Activated B cell treated with CpG ODN at 0.5 μM for 24 hours (primary cell): ENCODE data around the gene BSN. TPM values are rescaled to one million over a fixed set of nuclear protein-coding genes. Genes with fewer than 3 reads are reported as not detected.

Source experiments
- ATAC-seq: fragments of 200-7000 bp; cut with Tn5 transposase; one replicate; pipeline ENCODE4 v1.10.0; 2021; ENCODE audit warnings: low read depth, mild to moderate bottlenecking, moderate library complexity
- CTCF ChIA-PET: fragments of 350-600 bp; sonication (Branson Sonifier 250); formaldehyde crosslinking; loops from one replicate; lab custom pipeline; 2021; ENCODE audit warnings: antibody characterized with exemption; lab: Charles Lee
- POLR2A ChIA-PET: fragments of 350-600 bp; sonication (Branson Sonifier 250); formaldehyde crosslinking; loops from one replicate; lab custom pipeline; 2021; ENCODE audit warnings: antibody characterized with exemption; lab: Charles Lee
- DNase-seq: peaks from one replicate; pipeline ENCODE4 v3.0.0; 2022
- H3K27ac Mint-ChIP-seq: one replicate; pipeline ENCODE4 v1.8.0; 2020; ENCODE audit warnings: mixed read lengths
- H3K27me3 Mint-ChIP-seq: one replicate; pipeline ENCODE4 v1.8.0; 2021; ENCODE audit warnings: mixed read lengths
- H3K36me3 Mint-ChIP-seq: one replicate; pipeline ENCODE4 v1.8.0; 2021; ENCODE audit warnings: low read depth, mixed read lengths
- H3K4me1 Mint-ChIP-seq: one replicate; pipeline ENCODE4 v1.8.0; 2021; ENCODE audit warnings: mixed read lengths
- H3K4me3 Mint-ChIP-seq: one replicate; pipeline ENCODE4 v1.8.0; 2020; ENCODE audit warnings: mild to moderate bottlenecking, mixed read lengths
- H3K9me3 Mint-ChIP-seq: one replicate; pipeline ENCODE4 v1.8.0; 2020; ENCODE audit warnings: mixed read lengths
- CTCF ChIP-seq: fragments of 200-600 bp; IDR thresholded peaks from one replicate; pipeline ENCODE4 v1.8.0; 2022; ENCODE audit warnings: antibody characterized with exemption, mild to moderate bottlenecking
- intact Hi-C: fragments of 100-400 bp; cut with micrococcal nuclease; formaldehyde crosslinking; loops from one replicate; pipeline ENCODE4 v1.15.1; 2024
- total RNA-seq: library from RNA; stranded (reverse); gene quantifications from 2 replicates; pipeline ENCODE4 v1.2.3, GENCODE V29; 2022

The BSN gene
- total RNA-seq, 1 donor from 2014 or later, result 0.69 TPM

DNA sequence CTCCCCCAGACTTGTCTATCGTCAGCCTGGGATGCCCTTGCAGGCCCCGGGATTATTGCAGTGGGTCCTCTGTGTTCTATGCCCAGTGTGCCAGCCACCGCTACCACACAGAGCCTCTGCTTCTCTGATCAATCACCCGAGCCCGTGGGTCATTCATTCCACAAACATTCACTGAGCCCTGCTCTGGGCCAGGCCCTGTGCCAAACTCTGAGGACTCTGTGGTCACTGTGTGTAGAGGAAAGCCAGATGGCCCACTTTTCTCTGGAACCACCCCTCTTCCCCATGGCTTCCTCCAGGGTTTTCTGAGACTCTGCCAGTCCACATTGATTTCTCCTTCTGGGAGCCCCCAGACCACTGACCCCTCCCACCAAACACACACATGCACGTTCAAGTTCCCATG, 55.5 kb downstream of the BSN start:
- no peak for ATAC-seq
- no peaks in the 10 kb centered on the region for H3K4me1 Mint-ChIP-seq
- POLR2A ChIA-PET, result no interaction called here
- H3K4me3 Mint-ChIP-seq, result no peak overlapping the region
- CTCF ChIA-PET, result no interaction called here
- no peak for DNase-seq
- no peak overlapping the region for H3K27ac Mint-ChIP-seq
- H3K36me3 Mint-ChIP-seq, result no peaks in the 10 kb centered on the region
- peaks cover 9% of the 10 kb centered on the region for H3K9me3 Mint-ChIP-seq
- TF ChIP-seq CTCF, result no peak
- intact Hi-C loops, result no loop called here
- no peaks in the 10 kb centered on the region for H3K27me3 Mint-ChIP-seq

GRCh38 chr3:49610666-49611280, 56.5 kb downstream of the BSN start:
- intact Hi-C loops, result no loop called here
- TF ChIP-seq CTCF, result no peak
- ATAC-seq, result no peak
- Mint-ChIP-seq H3K27me3 (no peaks in the 10 kb centered on the region), H3K4me3 (no peak overlapping the region), H3K27ac (no peak overlapping the region), H3K4me1 (no peaks in the 10 kb centered on the region), H3K36me3 (no peaks in the 10 kb centered on the region), H3K9me3 (peaks cover 9% of the 10 kb centered on the region)
- DNase-seq, result no peak
- ChIA-PET CTCF (no interaction called here), POLR2A (no interaction called here)

GRCh38 chr3:49611291-49611690, 57.0 kb downstream of the BSN start:
- H3K27me3 Mint-ChIP-seq, result no peaks in the 10 kb centered on the region
- no peak for TF ChIP-seq CTCF
- H3K36me3 Mint-ChIP-seq, result no peaks in the 10 kb centered on the region
- peaks cover 9% of the 10 kb centered on the region for H3K9me3 Mint-ChIP-seq
- POLR2A ChIA-PET, result no interaction called here
- no peak overlapping the region for H3K27ac Mint-ChIP-seq
- intact Hi-C loops, result no loop called here
- no peaks in the 10 kb centered on the region for H3K4me1 Mint-ChIP-seq
- DNase-seq, result no peak
- CTCF ChIA-PET, result no interaction called here
- no peak for ATAC-seq
- no peak overlapping the region for H3K4me3 Mint-ChIP-seq

DNA sequence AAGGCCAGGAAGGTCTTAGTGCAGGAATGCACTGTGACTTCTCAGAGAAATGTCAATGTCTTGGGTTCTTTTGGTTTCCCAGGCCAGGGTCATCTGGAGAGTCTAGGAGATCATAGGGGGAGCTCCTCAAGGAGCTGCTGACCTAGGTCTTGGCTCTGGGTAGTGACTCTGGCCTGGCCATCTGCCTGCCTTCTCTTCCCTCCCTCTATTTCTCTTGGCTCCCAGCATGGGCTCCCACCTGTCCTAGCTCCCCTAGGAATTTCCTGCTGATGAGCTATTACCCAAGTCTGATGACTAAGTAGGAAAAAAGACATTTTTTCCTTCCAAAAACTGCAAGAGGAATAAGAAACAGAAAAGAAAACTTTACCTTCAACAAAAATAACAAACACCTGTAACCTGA, 57.4 kb downstream of the BSN start:
- H3K9me3 Mint-ChIP-seq, result peaks cover 9% of the 10 kb centered on the region
- no peak overlapping the region for H3K4me3 Mint-ChIP-seq
- H3K27me3 Mint-ChIP-seq, result no peaks in the 10 kb centered on the region
- H3K4me1 Mint-ChIP-seq, result no peaks in the 10 kb centered on the region
- intact Hi-C loops, result no loop called here
- no peaks in the 10 kb centered on the region for H3K36me3 Mint-ChIP-seq
- H3K27ac Mint-ChIP-seq, result no peak overlapping the region
- POLR2A ChIA-PET, result no interaction called here
- TF ChIP-seq CTCF, result no peak
- ATAC-seq (no peak), DNase-seq (no peak)
- CTCF ChIA-PET, result no interaction called here

DNA sequence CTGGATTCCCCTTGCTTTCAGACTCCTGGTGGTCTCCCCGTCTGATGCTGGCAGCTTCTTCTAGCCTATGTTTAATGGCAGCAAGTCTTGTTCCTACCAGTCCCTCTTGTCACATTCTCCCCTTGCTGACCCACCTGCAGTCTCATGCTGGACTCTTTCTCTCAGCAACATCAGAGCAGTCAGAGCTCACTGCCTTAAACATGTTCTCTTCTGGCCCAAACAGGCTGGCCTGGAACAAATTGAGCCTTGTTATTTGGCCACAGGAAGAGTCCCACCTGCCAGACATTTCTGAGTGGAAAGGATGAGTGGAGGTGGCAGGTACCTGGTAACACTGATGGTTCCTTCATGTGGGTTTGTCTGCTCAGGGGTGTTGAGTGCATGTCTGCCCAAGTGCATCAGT, 60.7 kb downstream of the BSN start:
- ChIA-PET CTCF (no interaction called here), POLR2A (no interaction called here)
- intact Hi-C loops, result no loop called here
- Mint-ChIP-seq H3K27ac (no peak overlapping the region), H3K36me3 (no peaks in the 10 kb centered on the region), H3K27me3 (no peaks in the 10 kb centered on the region), H3K4me1 (no peaks in the 10 kb centered on the region), H3K4me3 (no peak overlapping the region), H3K9me3 (peaks cover 9% of the 10 kb centered on the region)
- ATAC-seq (no peak), DNase-seq (no peak)
- TF ChIP-seq CTCF, result no peak
